GM18519 (cell line): ENCODE measurements around the gene KLHL21.
"Not testable (repeated sequence)": the region's sequence is repeated elsewhere in the genome, so short reads cannot be mapped to it uniquely, and the experiment has no call there.

Source experiments
- ATAC-seq: cut with Tn5 transposase; IDR thresholded peaks from one replicate; pipeline ENCODE4 v1.9.1; 2021; ENCODE audit warnings: mild to moderate bottlenecking, moderate library complexity; ENCODE audit not compliant: unreplicated experiment, low FRiP score

The KLHL21 gene, protein sequence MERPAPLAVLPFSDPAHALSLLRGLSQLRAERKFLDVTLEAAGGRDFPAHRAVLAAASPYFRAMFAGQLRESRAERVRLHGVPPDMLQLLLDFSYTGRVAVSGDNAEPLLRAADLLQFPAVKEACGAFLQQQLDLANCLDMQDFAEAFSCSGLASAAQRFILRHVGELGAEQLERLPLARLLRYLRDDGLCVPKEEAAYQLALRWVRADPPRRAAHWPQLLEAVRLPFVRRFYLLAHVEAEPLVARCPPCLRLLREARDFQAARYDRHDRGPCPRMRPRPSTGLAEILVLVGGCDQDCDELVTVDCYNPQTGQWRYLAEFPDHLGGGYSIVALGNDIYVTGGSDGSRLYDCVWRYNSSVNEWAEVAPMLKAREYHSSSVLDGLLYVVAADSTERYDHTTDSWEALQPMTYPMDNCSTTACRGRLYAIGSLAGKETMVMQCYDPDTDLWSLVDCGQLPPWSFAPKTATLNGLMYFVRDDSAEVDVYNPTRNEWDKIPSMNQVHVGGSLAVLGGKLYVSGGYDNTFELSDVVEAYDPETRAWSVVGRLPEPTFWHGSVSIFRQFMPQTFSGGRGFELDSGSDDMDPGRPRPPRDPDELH

DNA sequence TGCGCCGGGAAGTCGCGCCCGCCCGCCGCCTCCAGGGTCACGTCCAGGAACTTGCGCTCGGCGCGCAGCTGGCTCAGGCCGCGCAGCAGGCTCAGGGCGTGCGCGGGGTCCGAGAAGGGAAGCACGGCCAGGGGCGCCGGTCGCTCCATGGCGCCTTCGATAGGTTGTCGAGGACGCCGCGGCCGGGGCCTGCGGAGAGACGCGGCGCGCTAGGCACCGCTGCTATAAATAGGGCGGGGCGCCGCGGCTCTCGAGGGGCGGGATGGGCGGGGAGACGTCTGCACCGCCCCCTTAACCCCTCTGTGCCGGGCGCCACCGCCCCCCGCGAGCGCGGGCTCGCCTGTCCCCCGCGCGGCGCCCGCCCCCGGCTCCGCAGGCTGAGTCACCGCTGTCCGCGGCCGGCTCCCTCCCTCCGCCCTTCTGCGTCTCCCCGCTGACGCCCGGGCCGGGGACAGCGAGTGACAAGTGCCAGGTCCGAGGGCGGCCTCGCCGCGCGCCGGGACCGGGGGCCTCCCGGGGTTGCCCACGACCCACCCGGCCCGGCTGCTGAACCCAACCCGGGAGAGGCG lies at the start of gene KLHL21:
KLHL21 (minus strand) TSS at position 201 of the 569 bp plus-strand sequence; CDS start at position 149, 52 bp downstream.
- ATAC-seq = peak; percentile 41

DNA sequence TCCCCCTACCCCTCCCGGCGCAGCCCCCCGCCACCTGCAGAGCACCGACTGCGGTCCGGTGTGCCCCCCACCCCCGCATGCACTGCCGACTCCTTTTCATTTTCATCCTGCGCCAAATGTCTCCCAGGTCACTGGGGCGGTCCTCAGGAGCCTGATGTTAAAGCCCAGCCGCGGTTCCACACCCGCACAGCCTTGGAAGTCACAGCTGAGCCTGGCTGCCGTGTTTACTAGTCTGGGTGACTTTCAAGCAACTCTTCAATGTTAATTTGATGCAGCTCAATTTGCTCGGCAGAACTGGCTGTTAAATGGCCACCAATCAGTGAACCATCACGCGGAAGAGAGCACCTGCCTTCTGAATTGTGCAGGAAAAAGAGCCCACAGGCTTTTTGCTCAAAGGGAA lies 49.2 kb upstream of the KLHL21 start:
- ATAC-seq = no peak

DNA sequence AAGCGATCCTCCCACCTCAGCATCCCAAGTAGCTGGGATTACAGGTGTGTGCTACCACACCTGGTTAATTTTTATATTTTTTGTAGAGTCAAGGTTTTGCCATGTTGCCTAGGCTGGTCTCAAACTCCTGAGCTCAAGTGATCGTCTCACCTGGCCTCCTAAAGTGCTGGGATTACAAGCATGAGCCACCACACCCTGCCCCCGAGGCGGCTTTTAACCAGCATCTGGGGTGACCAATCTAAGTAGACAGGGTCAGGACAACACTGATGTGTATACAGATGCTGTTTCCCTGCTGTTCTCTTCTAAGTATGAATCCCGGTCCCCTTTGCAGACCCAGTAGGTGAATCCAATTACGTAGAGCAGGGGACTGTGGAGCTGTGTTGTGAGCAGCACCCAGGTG lies 45.9 kb upstream of the KLHL21 start:
- no peak for ATAC-seq

DNA sequence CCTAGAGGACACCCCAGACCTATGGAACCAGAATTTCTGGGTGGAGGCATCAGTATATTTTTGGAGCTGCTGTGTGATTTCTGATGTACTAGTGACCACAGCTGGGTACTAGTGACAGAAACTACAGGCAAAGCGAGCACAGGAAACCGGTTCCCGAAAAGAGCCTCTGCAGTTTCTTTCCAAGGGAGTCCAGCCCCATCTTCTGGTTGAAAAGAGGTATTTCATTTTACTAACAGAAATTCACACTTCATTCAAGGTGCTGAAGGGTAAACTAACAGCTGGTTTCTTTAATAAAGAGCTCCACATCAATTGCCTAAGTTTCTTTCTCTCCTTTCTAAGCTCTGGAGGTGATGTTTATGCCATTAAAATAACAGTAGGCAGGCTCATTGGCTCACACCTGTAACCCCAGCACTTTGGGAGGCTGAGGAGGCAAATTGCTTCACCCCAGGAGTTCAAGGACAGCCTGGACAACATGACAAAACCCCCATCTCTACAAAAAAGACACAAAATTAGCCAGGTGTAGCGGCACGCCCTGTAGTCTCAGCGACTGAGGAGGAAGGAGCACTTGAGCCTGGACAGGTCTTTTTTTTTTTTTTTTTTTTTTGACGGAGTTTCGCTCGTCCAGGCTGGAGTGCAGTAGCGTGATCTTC lies 44.0 kb upstream of the KLHL21 start:
- ATAC-seq = no peak

DNA sequence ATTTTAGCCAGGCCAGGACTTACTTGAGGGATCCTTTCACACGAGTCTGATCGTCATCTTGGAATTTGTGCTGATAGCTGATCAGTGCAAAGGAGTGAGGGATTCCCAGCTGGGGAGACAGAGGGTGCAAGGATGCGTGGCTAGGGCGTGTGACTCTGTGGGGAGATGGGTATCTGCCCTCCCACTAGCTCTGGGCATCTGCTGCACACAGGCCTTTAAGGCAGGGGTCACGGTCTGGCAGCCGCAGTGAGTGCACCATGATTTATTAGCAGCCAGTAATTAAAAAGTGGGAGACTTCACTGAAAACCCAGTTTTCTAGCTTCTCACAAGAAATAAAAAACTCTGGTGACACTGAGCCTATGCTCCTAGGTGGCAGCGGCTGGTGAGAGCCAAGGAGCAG lies 42.3 kb upstream of the KLHL21 start:
- ATAC-seq = no peak

DNA sequence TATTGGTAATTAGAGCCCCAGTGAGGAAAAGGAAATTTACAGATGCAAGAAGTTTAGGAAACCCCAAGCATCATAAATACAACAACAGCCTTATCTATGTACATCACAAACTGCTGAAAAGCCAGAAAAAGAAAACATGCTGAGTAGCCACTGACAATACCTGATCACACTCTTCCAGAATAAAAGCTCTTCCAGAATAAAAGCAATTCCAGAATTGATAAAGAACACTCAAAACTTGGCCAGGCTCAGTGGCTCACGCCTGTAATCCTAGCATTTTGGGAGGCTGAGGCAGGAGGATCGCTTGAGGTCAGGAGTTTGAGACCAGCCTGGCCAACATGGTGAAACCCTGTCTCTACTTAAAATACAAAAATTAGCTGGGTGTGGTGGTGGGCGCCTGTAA lies 38.2 kb upstream of the KLHL21 start:
- not testable (repeated sequence) for ATAC-seq

DNA sequence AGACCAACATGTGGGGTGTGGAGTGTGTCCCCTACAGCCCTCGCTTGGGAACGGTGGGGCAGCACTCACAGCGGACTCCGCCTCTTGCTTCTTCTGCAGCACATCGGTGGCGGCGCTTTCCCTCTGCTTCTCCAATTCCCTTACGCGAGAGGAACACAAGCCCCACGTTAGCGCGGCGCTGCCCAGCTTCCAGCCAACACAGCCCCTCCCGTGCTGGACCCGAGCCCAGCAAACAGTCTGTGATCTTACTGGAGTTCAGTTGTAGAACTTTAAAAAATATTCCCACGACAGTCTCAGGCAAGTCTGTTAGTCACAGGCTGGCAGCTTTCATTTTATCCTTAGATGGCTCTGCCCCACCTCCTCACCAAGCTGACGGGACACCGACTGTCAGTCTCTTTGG lies 35.6 kb upstream of the KLHL21 start:
- no peak for ATAC-seq

DNA sequence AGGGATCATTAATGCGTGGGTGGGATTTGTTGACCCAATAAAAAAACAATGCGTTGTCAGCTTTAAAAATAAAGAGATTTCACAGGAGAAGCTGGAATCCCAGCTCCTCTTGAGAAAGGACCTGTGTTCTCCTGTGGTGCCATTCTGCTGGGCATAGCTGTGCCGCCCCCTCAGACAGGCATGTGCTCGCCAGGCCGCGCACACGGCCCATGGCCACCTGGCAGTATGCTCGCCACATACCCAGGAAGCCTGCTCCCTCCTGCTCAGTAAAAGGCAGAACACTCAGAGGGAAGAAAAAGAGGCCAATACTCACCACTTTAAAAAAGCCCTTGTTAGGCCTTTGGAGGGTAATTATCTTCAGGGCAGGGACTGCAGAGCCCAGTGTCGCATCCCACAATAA lies 35.1 kb upstream of the KLHL21 start:
- no peak for ATAC-seq

DNA sequence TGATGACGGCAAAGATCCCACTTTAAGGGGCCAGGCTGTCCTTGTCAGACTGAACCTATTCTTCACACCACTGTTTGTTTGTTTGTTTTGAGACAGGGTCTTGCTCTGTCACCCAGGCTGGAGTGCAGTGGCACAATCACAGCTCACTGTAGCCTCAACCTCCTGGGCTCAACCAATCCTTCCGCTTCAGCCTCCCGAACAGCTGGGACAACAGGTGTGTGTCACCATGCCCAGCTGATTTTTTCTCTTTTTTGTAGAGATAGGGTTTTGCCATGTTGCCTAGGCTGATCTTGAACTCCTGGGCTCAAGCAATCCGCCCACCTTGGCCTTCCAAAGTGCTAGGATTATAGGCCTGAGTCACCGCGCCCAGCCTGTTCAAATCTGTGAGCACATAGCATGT lies 34.1 kb upstream of the KLHL21 start:
- not testable (repeated sequence) for ATAC-seq

DNA sequence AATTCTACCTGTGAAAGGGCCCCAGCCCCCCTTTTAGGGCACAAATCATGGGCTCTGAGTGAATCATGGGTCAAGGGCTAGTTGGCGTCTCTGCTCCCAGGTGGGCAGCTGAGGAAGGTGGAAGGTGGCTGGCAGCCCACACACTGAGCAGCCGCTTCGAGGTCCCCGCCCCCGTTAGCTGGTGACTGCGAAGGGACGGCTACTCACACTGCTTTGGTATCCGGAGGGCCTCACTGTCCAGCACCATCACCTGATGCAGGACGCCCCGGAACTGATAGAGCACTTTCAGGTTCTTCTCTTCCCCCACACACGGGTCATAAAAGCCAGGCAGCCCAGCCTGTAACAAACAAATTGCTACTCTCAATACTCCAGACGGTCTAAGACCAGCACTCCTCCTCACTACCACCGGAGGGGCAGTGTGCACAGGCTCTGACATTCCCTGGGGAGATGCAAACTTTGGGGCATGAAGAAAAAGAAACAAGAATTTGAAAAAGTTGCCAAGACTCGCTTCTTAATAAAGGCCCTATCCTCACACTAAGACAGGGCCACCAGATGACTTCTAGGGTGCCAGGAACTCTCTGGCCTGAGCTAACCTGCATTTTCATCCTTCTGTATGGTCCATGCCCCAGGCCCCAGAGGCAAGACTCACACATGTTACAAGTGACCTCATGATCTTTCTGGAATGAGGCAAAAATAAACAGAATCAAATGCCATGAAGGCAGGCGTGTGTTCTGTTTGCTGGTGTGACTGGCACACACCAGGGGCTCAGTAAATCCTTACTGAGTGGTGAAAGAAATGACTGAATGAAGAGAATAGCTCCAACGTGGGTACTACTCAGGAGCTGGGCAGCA lies 33.5 kb upstream of the KLHL21 start:
- no peak for ATAC-seq

DNA sequence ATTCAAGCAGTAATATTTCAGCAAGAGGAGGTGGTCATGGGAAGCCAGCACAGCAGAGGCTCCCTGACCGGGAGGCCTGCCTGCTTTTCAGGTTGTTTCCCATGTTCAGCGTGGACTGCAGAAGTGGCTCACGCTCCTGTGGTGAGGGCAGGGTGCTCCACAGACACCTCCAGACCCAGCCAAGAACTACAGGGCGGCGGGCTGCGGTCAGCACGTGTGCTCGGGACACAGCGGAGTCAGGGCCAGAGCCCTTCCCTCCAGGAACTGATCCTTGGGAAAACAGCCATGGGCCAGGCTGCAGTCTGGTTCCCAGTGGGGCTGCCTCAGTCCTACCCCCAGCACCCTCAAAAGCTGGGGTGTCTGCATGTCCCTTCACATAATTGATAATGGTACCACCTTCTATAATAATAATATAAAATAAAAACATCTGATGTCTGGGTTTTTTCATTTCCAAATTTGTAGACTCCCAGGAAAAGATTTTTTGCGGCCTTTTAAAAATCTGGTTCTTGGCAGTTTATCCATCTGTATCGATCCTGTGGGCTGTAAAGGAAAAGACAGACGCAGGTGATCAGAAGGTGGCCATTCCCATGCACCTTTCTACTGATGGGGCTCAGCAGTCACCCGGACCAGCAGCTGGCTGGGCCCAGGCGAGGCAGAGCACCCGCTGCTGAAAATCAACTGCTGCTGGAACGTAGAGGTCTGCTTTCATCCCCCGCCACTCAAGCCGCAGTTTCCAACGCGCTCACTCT lies 32.7 kb upstream of the KLHL21 start:
- no peak for ATAC-seq

DNA sequence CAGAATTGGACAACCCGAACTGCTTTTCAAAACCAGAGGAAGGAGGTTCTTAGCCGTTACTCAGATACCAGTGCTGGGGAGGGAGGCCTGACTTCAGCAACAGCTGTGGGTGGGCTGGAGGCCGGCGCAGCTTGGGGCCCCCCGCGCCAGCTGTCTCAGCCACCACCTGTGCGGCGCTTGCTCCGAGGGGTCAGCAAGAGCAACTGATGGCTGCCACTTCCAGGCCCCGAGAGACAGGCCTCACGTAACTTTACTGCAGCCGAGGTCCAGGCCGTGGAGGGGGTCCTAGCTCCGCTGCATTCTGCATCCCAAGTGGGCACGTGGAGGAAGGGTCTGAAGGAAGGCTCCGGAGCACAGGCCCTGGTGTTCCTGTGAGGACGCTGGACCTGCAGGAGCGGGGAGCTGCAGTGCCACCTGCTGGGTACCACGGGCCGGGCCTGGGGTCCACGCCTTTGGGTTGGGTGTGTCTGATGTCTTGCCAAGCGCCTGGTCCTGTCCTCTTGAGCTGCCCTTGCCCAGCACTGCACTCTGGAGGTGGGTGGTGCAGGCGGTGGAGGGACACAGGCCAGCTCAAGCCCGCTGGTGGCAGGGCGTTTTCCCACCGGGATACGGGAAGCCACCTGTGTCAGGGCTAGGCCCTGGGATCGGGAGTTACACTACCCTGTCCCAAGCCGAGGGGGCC lies 31.8 kb upstream of the KLHL21 start:
- no peak for ATAC-seq

DNA sequence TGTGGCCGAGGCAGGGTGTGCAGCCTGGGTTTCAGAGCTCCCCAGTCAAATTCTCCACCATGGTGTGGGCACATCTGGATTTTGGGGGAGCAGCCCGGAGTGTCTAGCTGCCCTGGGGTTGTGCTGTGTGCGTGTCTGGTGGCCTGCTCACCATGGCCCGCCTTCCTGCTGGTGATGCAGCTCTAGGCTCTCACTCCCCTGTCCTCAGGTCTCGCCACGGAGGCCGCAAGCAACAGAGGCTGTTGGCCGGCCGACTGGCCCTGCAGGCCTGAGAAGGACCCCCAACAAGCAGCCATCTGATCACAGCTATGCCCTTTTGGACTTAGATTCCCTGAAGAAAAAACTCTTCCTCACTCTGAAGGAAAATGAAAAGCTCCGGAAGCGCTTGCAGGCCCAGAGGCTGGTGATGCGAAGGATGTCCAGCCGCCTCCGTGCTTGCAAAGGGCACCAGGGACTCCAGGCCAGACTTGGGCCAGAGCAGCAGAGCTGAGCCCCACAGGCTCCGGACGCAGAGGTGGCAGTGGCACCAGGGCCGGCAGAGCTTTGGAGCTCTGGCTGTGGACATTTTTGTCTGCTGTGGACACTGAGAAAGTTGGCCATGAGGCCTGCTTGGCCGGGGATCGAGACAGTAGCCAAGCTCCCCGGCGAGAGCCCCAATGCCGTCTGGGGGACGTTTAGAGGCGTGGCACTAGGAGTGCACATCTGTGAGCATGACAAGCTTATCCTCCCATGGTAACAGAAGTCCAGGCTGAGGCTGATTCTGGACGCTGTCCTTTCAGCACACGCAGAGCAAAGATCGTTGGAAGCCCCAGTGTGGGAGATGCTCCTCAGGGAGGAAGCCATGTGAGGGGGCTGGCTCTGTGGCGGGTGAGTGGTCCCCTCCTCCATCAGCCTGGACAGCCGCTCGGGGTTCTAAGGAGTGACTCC lies 30.2 kb upstream of the KLHL21 start:
- ATAC-seq = no peak

DNA sequence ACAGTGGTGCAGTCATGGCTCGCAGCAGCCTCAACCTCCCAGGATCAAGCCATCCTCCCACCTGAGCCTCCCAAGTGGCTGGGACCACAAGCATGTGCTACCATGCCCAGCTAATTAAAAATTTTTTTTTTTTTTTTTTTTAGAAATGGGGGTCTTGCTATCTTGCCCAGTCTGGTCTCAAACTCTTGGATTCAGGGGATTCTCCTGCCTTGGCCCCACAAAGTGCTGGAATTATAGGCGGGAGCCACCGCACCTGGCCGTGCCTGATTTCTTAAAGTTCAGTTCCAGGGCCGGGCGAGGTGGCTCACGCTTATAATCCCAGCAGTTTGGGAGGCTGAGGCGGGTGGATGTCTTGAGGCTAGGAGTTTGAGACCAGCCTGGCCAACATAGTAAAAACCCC lies 28.4 kb upstream of the KLHL21 start:
- ATAC-seq = no peak

DNA sequence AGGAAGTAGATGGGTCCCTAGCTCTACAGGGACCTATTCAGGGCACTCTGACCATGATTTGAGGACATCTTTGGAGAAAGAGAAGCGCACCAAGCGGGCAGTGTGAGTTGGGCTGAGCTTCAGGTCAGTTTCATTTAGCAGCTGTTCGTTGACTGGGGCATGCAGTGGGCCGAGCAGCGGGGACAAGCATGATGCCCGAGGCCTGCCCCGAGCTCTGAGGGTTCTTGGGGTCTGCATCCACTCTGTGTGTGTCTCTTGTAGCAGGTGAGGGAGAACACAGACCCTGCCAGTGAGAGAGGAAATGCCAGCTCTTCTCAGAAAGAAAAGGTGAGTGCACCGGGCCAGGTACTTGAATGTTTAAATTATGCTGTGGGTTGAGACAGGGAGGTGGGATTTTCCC lies 27.4 kb upstream of the KLHL21 start:
- no peak for ATAC-seq

DNA sequence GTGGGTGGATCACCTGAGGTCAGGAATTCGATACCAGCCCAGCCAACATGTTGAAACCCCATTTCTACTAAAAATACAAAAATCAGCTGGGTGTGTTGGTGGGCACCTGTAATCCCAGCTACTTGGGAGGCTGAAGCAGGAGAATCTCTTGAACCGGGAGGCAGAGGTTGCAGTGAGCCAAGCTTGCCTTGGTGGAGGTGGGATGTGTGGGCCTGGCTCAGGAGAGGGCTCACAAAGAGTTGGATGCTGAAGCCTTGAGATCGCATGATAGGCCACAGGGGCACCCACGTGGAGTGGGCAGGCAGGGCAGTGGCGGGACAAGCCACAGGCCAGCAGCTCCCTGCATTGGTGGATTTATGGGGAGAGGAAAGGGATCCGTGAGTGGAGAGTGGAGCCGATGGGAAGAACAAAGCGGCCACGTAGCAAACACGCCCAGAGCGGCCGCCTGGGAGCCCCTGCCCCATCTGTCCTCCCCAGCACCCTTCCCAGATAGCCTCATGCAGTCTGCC lies 26.4 kb upstream of the KLHL21 start:
- no peak for ATAC-seq

DNA sequence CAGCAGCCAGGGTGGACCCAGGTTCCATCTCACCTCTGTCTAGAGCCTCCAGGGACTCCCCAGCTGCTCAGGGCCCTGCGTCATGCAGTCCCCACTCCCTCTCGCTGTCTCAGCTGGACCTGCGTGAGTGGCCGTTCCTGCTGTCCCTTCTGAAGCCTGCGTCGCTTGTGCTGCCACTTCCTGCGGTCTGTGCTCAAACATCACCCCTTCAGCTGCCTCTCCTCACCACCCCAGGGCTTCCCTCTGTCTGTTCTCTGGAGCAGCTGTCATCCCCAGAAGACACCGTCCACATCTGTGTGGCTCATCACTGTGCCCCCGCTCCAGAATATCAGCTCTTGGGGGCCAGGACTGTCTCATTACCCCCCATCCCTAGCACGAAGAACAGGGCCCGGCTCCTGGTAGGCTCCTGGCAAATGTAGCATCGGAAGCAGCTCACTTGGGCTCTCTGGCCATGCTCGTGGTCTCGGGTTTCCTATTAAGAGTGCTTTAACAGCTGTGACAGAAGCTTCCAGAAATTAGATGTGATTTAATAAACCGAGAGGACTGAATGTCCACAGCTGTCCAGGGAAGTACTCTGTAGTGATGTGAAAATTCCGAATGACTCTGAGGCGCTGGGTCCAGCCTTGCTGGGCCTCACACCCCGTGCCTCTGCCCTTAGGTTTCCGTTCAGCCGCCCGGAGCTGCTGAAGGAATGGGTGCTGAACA lies 25.3 kb upstream of the KLHL21 start:
- ATAC-seq = no peak
